Heart right ventricle (tissue), 16 donors: ENCODE results near the gene GPR141. TPM values are rescaled to one million over a fixed set of nuclear protein-coding genes. Genes with fewer than 3 reads are reported as not detected.
A peak's percentile ranks its signal among the peaks of the same experiment; 100 is the strongest.

Source experiments
- ATAC-seq, 8 donors: fragments of 200-7000 bp; cut with Tn5 transposase; one replicate each; pipeline ENCODE4 v1.9.1; 2020; ENCODE audit warnings: mild to moderate bottlenecking in 8 of 8, moderate library complexity in 8 of 8, moderate number of reproducible peaks in 1 of 8
- DNase-seq, 2 donors: peaks; one replicate each; pipeline ENCODE4 v3.0.0-alpha.2; 2020
- H3K27ac ChIP-seq, 10 donors: fragments of 200-600 bp; sonication (generic) in 2 of 10; one replicate each; pipeline versions ENCODE4 v1.5.0 to v1.8.0; 2020 to 2022; ENCODE audit warnings: mild to moderate bottlenecking in 3 of 10
- H3K27me3 ChIP-seq, 7 donors: fragments of 200-600 bp; one replicate each; pipeline ENCODE4 v1.8.0; 2021 to 2022; ENCODE audit warnings: mild to moderate bottlenecking in 2 of 7
- H3K36me3 ChIP-seq, 9 donors: fragments of 200-600 bp; sonication (generic) in 1 of 9; one replicate each; pipeline versions ENCODE4 v1.5.0 to v1.8.0; 2020 to 2022; ENCODE audit warnings: mild to moderate bottlenecking in 2 of 9
- H3K4me1 ChIP-seq, 9 donors: fragments of 200-600 bp; sonication (generic) in 1 of 9; one replicate each; pipeline versions ENCODE4 v1.5.0 to v1.8.0; 2020 to 2022; ENCODE audit warnings: mild to moderate bottlenecking in 4 of 9
- H3K4me3 ChIP-seq, 10 donors: fragments of 200-600 bp; sonication (generic) in 2 of 10; one replicate each; pipeline versions ENCODE4 v1.5.0 to v1.8.0; 2020 to 2022; ENCODE audit warnings: mild to moderate bottlenecking in 7 of 10, moderate library complexity in 2 of 10
- H3K9me3 ChIP-seq, 11 donors: fragments of 200-600 bp in 10 of 11; sonication (generic) in 2 of 11; one replicate each; pipeline versions ENCODE4 v1.5.0 to v1.8.0; 2013 to 2022; ENCODE audit warnings: mild to moderate bottlenecking in 2 of 11, control low read depth in 1 of 11, moderate library complexity in 1 of 11
- CTCF ChIP-seq, 9 donors: fragments of 200-600 bp; sonication (generic) in 2 of 9; IDR thresholded peaks; one replicate each; pipeline versions ENCODE4 v1.5.0 to v1.8.0; 2021 to 2022; ENCODE audit warnings: antibody characterized with exemption in 9 of 9, mild to moderate bottlenecking in 5 of 9, moderate library complexity in 1 of 9
- WGBS, 2 donors: extraction: QIAGEN DNeasy Blood & Tissue Kit; methylation state at CpG; one replicate each; pipeline ENCODE4 v1.1.7; 2013; ENCODE audit warnings: inconsistent platforms in 1 of 2; 5-methylcytosine and 5-hydroxymethylcytosine counted together
- intact Hi-C, 10 donors: fragments of 100-400 bp; cut with DNase I; formaldehyde crosslinking; loops; one replicate each; pipeline versions ENCODE4 v1.11.1 to v1.14.2; 2022
- polyA plus RNA-seq, 2 donors: library from polyadenylated mRNA; stranded (reverse); fragments of 200-250 nt; gene quantifications; one replicate each; pipeline ENCODE4 v1.2.3, GENCODE V29; 2013
- total RNA-seq, 10 donors: library from RNA; stranded (reverse); fragmentation: NEBNext Ultra II Directional in 3 of 10; extraction: Animal tissue kit (Norgen Biotek cat#: 25700) in 3 of 10; gene quantifications; one replicate each; pipeline versions ENCODE4 v1.2.1 to v1.2.4, GENCODE V29; 2021 to 2023
- donor health status: Arrhythmogenic right ventricular cardiomyopathy.
- donor health status: ischemic (EF 13 %, LVEDD 7.1; RV severe dilation, severe dysfunction).
- donor health status: healthy with polysubstance abuse.
- donor health status: DM: no; HTN: yes; CAD: no.
- donor health status: DM: no; HTN: no; CAD: no.
- donor health status: ischemic (EF 25% LVEDD 6.9; RV normal size, moderate dysfunction).
- donor health status: ischemic (EF 25% LVEDD 5.7; RV mildly dilated, moderate dysfunction).
- donor health status: healthy.
- donor health status: DM: yes; HTN: yes; CAD: no.
- donor health status: Ischemic cardiomyopathy.
- donor health status: ischemic (EF 35%, LVEDD 5.7; RV mildly dilated, moderate dysfunction).
- donor health status: nonischemic (EF 11% LVEDD 7.7; RV severe dilation, severe dysfunction).
- donor health status: DM: yes; HTN: yes; CAD: no.
- donor health status: PGD.
- donor health status: ischemic (EF 29% LVEDD 5.4; RV normal size, mild dysfunction).
- donor health status: nonischemic (EF 23%, LVEDD 6.1; RV moderate dilation, normal function).

Gene GPR141
- total and polyA plus RNA-seq, 12 donors, result 0.06 to 3.1 (median 0.50) TPM; not detected in 7

GRCh38 chr7:37714606-37715005 lies 31.0 kb downstream of the GPR141 start:
- H3K36me3 ChIP-seq, result no peaks in the 10 kb centered on the region
- ATAC-seq (no peak), DNase-seq (no peak)
- H3K9me3 ChIP-seq, result no peaks in the 10 kb centered on the region
- no peaks in the 10 kb centered on the region for H3K4me1 ChIP-seq
- no peaks in the 10 kb centered on the region for H3K27me3 ChIP-seq
- H3K27ac ChIP-seq, result peak overlapping the region in 1 of 10 donors; percentile 52
- 68 to 72% methylated on average over 2 of the region's 2 CpGs for WGBS, 2 donors
- intact Hi-C loops, result loop anchor here in 1 of 10 donors (10.0 kb wide), 1 partner anchor 60 kb away; no protein-coding TSS in a partner anchor
- TF ChIP-seq CTCF (IDR thresholded peaks at IDR 0.05), result no peak
- H3K4me3 ChIP-seq, result no peak overlapping the region

- intact Hi-C loops, result loop anchor here in 1 of 10 donors (10.0 kb wide), 1 partner anchor 56 kb away; no protein-coding TSS in a partner anchor
- Histone ChIP-seq H3K36me3 (no peaks in the 10 kb centered on the region), H3K9me3 (no peaks in the 10 kb centered on the region), H3K27ac (no peak overlapping the region), H3K4me3 (no peak overlapping the region), H3K27me3 (no peaks in the 10 kb centered on the region), H3K4me1 (no peaks in the 10 kb centered on the region)
- ATAC-seq (no peak), DNase-seq (no peak)
- WGBS, 2 donors, result 78 to 79% methylated on average over 2 of the region's 2 CpGs
- no peak for TF ChIP-seq CTCF (IDR thresholded peaks at IDR 0.05)
Measured at GRCh38 chr7:37718585-37718984, 35.0 kb downstream of the GPR141 start.

GRCh38 chr7:37719077-37719476 lies 35.5 kb downstream of the GPR141 start:
- Histone ChIP-seq H3K36me3 (no peaks in the 10 kb centered on the region), H3K4me1 (no peaks in the 10 kb centered on the region), H3K27ac (no peak overlapping the region), H3K27me3 (no peaks in the 10 kb centered on the region), H3K4me3 (no peak overlapping the region), H3K9me3 (no peaks in the 10 kb centered on the region)
- intact Hi-C loops, result loop anchor here in 1 of 10 donors (10.0 kb wide), 1 partner anchor 56 kb away; no protein-coding TSS in a partner anchor
- no peak for ATAC-seq
- no peak for DNase-seq
- TF ChIP-seq CTCF (IDR thresholded peaks at IDR 0.05), result no peak
- WGBS, 2 donors, result 80 to 89% methylated on average over 1 of the region's 1 CpG

GRCh38 chr7:37724732-37725131 lies 41.2 kb downstream of the GPR141 start:
- intact Hi-C loops, result loop anchor here in 1 of 10 donors (10.0 kb wide), 1 partner anchor 180 kb away; no protein-coding TSS in a partner anchor
- H3K27ac ChIP-seq, result peak overlapping the region in 1 of 10 donors; percentile 16
- H3K36me3 ChIP-seq, result no peaks in the 10 kb centered on the region
- H3K4me1 ChIP-seq, result peaks cover 0 to 16% (median 5%) of the 10 kb centered on the region in 9 donors
- TF ChIP-seq CTCF (IDR thresholded peaks at IDR 0.05), result no peak
- H3K27me3 ChIP-seq, result no peaks in the 10 kb centered on the region
- WGBS, 2 donors, result 47 to 65% methylated on average over 4 of the region's 4 CpGs
- DNase-seq, result no peak
- ATAC-seq, result peak in 5 of 8 donors; percentile 31 to 89 (median 65)
- no peak overlapping the region for H3K4me3 ChIP-seq
- H3K9me3 ChIP-seq, result no peaks in the 10 kb centered on the region
